Transverse colon (tissue), 3 donors: ENCODE results near the gene MRGPRG.

Experiments used
- CTCF ChIP-seq, 5 experiments: fragments of 200-600 bp in 3 of 5; fragments of 450-650 bp in 2 of 5; sonication (generic) in 3 of 5; IDR thresholded peaks; 1 replicate in 2 of 5; 2 replicates in 3 of 5; pipeline ENCODE4 v1.5.1; 2016 to 2017; ENCODE audit warnings: antibody characterized with exemption in 5 of 5, inconsistent platforms in 3 of 5, mild to moderate bottlenecking in 2 of 5, moderate library complexity in 1 of 5
- EP300 ChIP-seq: sonication (generic); formaldehyde crosslinking; IDR thresholded peaks from one replicate; pipeline ENCODE4 v1.6.1; 2017; ENCODE audit warnings: antibody characterized with exemption, low read depth

- TF ChIP-seq CTCF (IDR thresholded peaks at IDR 0.05), result no peak
- TF ChIP-seq EP300, result no peak
Measured at GRCh38 chr11:3169255-3170043, 49.2 kb downstream of the MRGPRG start.
